ENCODE data around the gene HLA-DOB.

DNA sequence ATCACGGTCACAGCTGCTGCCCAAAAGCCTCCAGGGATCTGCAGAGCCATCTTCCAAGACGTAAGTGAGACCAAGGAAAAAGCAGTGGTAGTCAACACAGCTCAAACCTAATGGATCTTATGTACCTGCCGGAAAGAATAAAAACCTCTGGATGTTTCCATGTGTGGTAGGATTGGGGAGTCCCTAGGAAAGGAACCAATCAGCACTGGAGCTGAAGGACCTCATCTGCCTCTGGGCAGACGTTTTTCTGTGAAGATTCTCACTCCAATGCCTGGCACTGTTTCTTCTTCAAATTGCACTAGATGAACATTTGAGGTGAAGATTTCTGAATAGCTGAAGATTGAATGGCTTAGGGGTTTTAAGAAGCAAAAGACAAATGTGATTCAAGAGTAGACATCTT is 53.4 kb downstream of the HLA-DOB start, which contains the start of gene HLA-DQB2:
- no peak for TF ChIP-seq SUZ12 (IDR thresholded peaks at IDR 0.05; ENCODE audit: extremely low read depth, insufficient read depth, insufficient read length)
- TF ChIP-seq YY1 (IDR thresholded peaks at IDR 0.05; ENCODE audit: insufficient read depth, insufficient read length), result no peak
